ENCODE results near the gene GABRB1. TPM values are rescaled to one million over a fixed set of nuclear protein-coding genes. Genes with fewer than 3 reads are reported as not detected.

Gene GABRB1
- total and polyA plus RNA-seq, 2 donors (not counting 1 experiment from before 2014, with no cell fraction given), result 0.05 to 0.17 TPM

- H3K79me2 ChIP-seq (ENCODE audit: control insufficient read depth, insufficient read depth, low read length), result no peaks in the 10 kb centered on the region
- no peaks in the 10 kb centered on the region for H3K27me3 ChIP-seq (ENCODE audit: control insufficient read depth, insufficient read depth, low read length)
- no peaks in the 10 kb centered on the region for H3K36me3 ChIP-seq (ENCODE audit: control insufficient read depth, insufficient read depth, low read length)
- H3K27ac ChIP-seq (ENCODE audit: insufficient read depth, low read length), result no peak overlapping the region
- TF ChIP-seq EZH2 (IDR thresholded peaks at IDR 0.05; ENCODE audit: low read length, missing control alignments), result no peak
- TF ChIP-seq, protein P1, sequence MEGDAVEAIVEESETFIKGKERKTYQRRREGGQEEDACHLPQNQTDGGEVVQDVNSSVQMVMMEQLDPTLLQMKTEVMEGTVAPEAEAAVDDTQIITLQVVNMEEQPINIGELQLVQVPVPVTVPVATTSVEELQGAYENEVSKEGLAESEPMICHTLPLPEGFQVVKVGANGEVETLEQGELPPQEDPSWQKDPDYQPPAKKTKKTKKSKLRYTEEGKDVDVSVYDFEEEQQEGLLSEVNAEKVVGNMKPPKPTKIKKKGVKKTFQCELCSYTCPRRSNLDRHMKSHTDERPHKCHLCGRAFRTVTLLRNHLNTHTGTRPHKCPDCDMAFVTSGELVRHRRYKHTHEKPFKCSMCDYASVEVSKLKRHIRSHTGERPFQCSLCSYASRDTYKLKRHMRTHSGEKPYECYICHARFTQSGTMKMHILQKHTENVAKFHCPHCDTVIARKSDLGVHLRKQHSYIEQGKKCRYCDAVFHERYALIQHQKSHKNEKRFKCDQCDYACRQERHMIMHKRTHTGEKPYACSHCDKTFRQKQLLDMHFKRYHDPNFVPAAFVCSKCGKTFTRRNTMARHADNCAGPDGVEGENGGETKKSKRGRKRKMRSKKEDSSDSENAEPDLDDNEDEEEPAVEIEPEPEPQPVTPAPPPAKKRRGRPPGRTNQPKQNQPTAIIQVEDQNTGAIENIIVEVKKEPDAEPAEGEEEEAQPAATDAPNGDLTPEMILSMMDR (conservative IDR thresholded peaks at IDR 0.05 in 1 of 2, IDR thresholded peaks at IDR 0.05 in 1 of 2; ENCODE audit: low read depth in 1 of 2, low read length in 2 of 2), result no peak
- H4K20me1 ChIP-seq (ENCODE audit: control insufficient read depth, extremely low read depth, insufficient read depth, low read length), result no peaks in the 10 kb centered on the region
- H2AFZ ChIP-seq (ENCODE audit: low read length), result no peak overlapping the region
- no peak overlapping the region for H3K4me3 ChIP-seq (replicated peaks in 1 of 4; ENCODE audit: control extremely low read depth in 1 of 4, insufficient read depth in 1 of 4, low read depth in 3 of 4, low read length in 4 of 4)
- H3K4me2 ChIP-seq (ENCODE audit: extremely low read depth, insufficient read depth, low read length), result no peak overlapping the region
- H3K4me1 ChIP-seq (ENCODE audit: control insufficient read depth, extremely low read depth, insufficient read depth, low read length), result no peaks in the 10 kb centered on the region
- H3K9ac ChIP-seq (ENCODE audit: insufficient read depth, low read length), result no peak overlapping the region
- H3K9me3 ChIP-seq (ENCODE audit: control insufficient read depth, insufficient read depth, low read depth, low read length), result no peaks in the 10 kb centered on the region
- peak in 1 of 2 donors; percentile 34 for DNase-seq (ENCODE audit: low read depth in 2 of 2)
These were observed 277.8 kb downstream of the GABRB1 start for GRCh38 chr4:47309165-47309564.

- no peak overlapping the region for H3K4me2 ChIP-seq (ENCODE audit: extremely low read depth, insufficient read depth, low read length)
- H3K4me3 ChIP-seq (replicated peaks in 1 of 4; ENCODE audit: control extremely low read depth in 1 of 4, insufficient read depth in 1 of 4, low read depth in 3 of 4, low read length in 4 of 4), result no peak overlapping the region
- H4K20me1 ChIP-seq (ENCODE audit: control insufficient read depth, extremely low read depth, insufficient read depth, low read length), result no peaks in the 10 kb centered on the region
- H3K9me3 ChIP-seq (ENCODE audit: control insufficient read depth, insufficient read depth, low read depth, low read length), result no peaks in the 10 kb centered on the region
- H3K27me3 ChIP-seq (ENCODE audit: control insufficient read depth, insufficient read depth, low read length), result no peaks in the 10 kb centered on the region
- no peak overlapping the region for H2AFZ ChIP-seq (ENCODE audit: low read length)
- H3K4me1 ChIP-seq (ENCODE audit: control insufficient read depth, extremely low read depth, insufficient read depth, low read length), result no peaks in the 10 kb centered on the region
- H3K79me2 ChIP-seq (ENCODE audit: control insufficient read depth, insufficient read depth, low read length), result no peaks in the 10 kb centered on the region
- peak in 1 of 2 donors; percentile 82 for DNase-seq (ENCODE audit: low read depth in 2 of 2)
- TF ChIP-seq, protein P1 (conservative IDR thresholded peaks at IDR 0.05 in 1 of 2, IDR thresholded peaks at IDR 0.05 in 1 of 2; ENCODE audit: low read depth in 1 of 2, low read length in 2 of 2), result no peak
- no peak for TF ChIP-seq EZH2 (IDR thresholded peaks at IDR 0.05; ENCODE audit: low read length, missing control alignments)
- H3K27ac ChIP-seq (ENCODE audit: insufficient read depth, low read length), result no peak overlapping the region
- H3K36me3 ChIP-seq (ENCODE audit: control insufficient read depth, insufficient read depth, low read length), result no peaks in the 10 kb centered on the region
- H3K9ac ChIP-seq (ENCODE audit: insufficient read depth, low read length), result no peak overlapping the region
These were observed 280.8 kb downstream of the GABRB1 start for GRCh38 chr4:47312170-47312569.

DNA sequence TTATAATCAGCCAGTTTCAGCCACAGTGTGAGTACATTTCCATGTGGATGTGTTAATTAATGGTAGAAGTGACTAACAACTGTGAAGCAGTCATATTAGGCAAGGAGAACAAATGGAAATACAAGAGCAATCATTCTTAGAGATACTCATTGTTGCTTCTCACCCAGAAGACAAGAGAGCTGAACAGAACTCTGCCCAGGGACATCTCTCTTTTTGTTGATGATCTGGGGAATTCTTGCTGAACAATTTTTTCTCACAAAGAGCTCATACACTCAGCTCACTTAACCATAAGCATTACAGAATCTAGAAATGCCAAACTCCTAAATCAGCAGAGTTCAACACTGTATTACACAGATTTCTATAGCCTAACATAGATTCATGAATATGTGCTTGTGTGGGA is 282.0 kb downstream of the GABRB1 start:
- H3K27ac ChIP-seq (ENCODE audit: insufficient read depth, low read length), result no peak overlapping the region
- no peak overlapping the region for H3K4me2 ChIP-seq (ENCODE audit: extremely low read depth, insufficient read depth, low read length)
- no peak overlapping the region for H2AFZ ChIP-seq (ENCODE audit: low read length)
- H3K27me3 ChIP-seq (ENCODE audit: control insufficient read depth, insufficient read depth, low read length), result no peaks in the 10 kb centered on the region
- no peaks in the 10 kb centered on the region for H3K79me2 ChIP-seq (ENCODE audit: control insufficient read depth, insufficient read depth, low read length)
- H3K9ac ChIP-seq (ENCODE audit: insufficient read depth, low read length), result no peak overlapping the region
- no peaks in the 10 kb centered on the region for H4K20me1 ChIP-seq (ENCODE audit: control insufficient read depth, extremely low read depth, insufficient read depth, low read length)
- peak in 1 of 2 donors; percentile 44 for DNase-seq (ENCODE audit: low read depth in 2 of 2)
- H3K4me3 ChIP-seq (replicated peaks in 1 of 4; ENCODE audit: control extremely low read depth in 1 of 4, insufficient read depth in 1 of 4, low read depth in 3 of 4, low read length in 4 of 4), result no peak overlapping the region
- no peaks in the 10 kb centered on the region for H3K9me3 ChIP-seq (ENCODE audit: control insufficient read depth, insufficient read depth, low read depth, low read length)
- H3K36me3 ChIP-seq (ENCODE audit: control insufficient read depth, insufficient read depth, low read length), result no peaks in the 10 kb centered on the region
- no peaks in the 10 kb centered on the region for H3K4me1 ChIP-seq (ENCODE audit: control insufficient read depth, extremely low read depth, insufficient read depth, low read length)
- TF ChIP-seq EZH2 (IDR thresholded peaks at IDR 0.05; ENCODE audit: low read length, missing control alignments), result no peak
- TF ChIP-seq, protein P1 (conservative IDR thresholded peaks at IDR 0.05 in 1 of 2, IDR thresholded peaks at IDR 0.05 in 1 of 2; ENCODE audit: low read depth in 1 of 2, low read length in 2 of 2), result no peak

All from fibroblast of lung (primary cell).